ENCODE data around the gene BGN.
A peak's percentile ranks its signal among the peaks of the same experiment; 100 is the strongest.

The BGN gene

GRCh38 chrX:153517946-153518834, 23.4 kb downstream of the BGN start:
- H3K4me3 ChIP-seq (replicated peaks; ENCODE audit: low read depth, low read length), result no peak overlapping the region
- no peak for TF ChIP-seq CTCF (IDR thresholded peaks at IDR 0.05; ENCODE audit: low read length, missing control alignments)
- no peak for DNase-seq (ENCODE audit: low read depth)

GRCh38 chrX:153519569-153520286, 24.9 kb downstream of the BGN start:
- no peak for TF ChIP-seq CTCF (IDR thresholded peaks at IDR 0.05; ENCODE audit: low read length, missing control alignments)
- DNase-seq (ENCODE audit: low read depth), result peak; percentile 28
- H3K4me3 ChIP-seq (replicated peaks; ENCODE audit: low read depth, low read length), result no peak overlapping the region

GRCh38 chrX:153520287-153520917, 25.6 kb downstream of the BGN start:
- no peak for TF ChIP-seq CTCF (IDR thresholded peaks at IDR 0.05; ENCODE audit: low read length, missing control alignments)
- H3K4me3 ChIP-seq (replicated peaks; ENCODE audit: low read depth, low read length), result no peak overlapping the region
- DNase-seq (ENCODE audit: low read depth), result no peak

GRCh38 chrX:153521034-153521433, 26.3 kb downstream of the BGN start:
- DNase-seq (ENCODE audit: low read depth), result peak; percentile 26
- no peak for TF ChIP-seq CTCF (IDR thresholded peaks at IDR 0.05; ENCODE audit: low read length, missing control alignments)
- no peak overlapping the region for H3K4me3 ChIP-seq (replicated peaks; ENCODE audit: low read depth, low read length)

GRCh38 chrX:153522259-153522658, 27.5 kb downstream of the BGN start:
- no peak for DNase-seq (ENCODE audit: low read depth)
- H3K4me3 ChIP-seq (replicated peaks; ENCODE audit: low read depth, low read length), result no peak overlapping the region
- no peak for TF ChIP-seq CTCF (IDR thresholded peaks at IDR 0.05; ENCODE audit: low read length, missing control alignments)

GRCh38 chrX:153523269-153523668, 28.5 kb downstream of the BGN start:
- TF ChIP-seq CTCF (IDR thresholded peaks at IDR 0.05; ENCODE audit: low read length, missing control alignments), result no peak
- DNase-seq (ENCODE audit: low read depth), result no peak
- H3K4me3 ChIP-seq (replicated peaks; ENCODE audit: low read depth, low read length), result no peak overlapping the region

Data from fibroblast of pulmonary artery (primary cell).